HG02763 (cell line): ENCODE measurements around the gene ING5.
"Not testable (repeated sequence)": the region's sequence is repeated elsewhere in the genome, so short reads cannot be mapped to it uniquely, and the experiment has no call there.

ENCODE experiments used
- ATAC-seq: cut with Tn5 transposase; IDR thresholded peaks from one replicate; pipeline ENCODE4 v1.9.1; 2021; ENCODE audit warnings: mild to moderate bottlenecking, moderate library complexity; ENCODE audit not compliant: unreplicated experiment

The ING5 gene

DNA sequence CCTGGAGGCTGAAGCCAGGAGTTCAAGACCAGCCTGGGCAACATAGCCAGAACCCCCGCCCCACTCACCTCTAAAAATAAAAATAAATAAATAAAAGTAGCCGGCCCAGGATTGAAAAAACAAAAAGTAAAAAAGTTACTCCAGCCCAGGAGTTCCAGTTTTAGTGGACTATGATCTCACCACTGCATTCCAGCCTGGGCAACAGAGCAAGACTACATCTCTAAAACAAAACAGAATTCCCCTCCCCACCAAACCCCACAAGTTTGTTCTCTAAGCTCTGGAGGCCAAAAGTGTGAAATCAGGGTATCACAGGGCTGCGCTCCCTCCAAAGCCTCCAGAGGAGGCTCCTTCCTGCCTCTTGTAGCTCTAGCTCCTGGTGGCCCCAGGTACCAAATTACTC, 34.3 kb downstream of the ING5 start:
- ATAC-seq, result no peak

DNA sequence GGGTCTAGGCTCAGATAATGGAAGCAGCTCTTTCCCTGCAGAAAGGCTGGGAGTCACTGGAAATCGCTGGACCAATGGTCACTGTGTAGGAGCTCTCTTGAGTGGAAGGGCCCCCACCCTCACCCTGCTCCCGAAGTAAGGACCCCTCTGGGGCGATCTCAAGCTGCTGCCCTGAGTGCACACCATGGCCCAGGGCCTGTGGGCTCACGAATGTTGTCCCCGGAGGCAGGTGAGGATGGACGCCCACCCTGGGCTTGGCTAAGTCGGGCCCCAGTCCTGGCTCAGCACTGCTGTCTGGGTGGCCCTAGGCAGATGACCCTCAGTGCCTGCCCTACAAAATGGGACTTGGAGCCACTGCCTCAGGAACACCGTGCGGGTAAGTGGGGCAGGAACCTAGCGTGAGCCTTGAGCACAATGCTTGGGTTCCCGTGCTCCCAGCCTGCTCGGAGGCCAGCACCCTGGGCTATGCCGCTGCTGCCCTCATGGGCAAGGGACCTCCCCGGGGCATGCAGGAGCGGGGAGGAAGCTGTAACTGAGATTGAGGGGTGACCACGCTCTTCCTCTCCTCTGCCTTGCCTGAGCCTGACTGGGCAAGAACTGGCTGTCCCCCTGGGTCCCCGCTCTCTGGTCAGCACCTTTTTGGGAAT, 36.3 kb downstream of the ING5 start:
- no peak for ATAC-seq

DNA sequence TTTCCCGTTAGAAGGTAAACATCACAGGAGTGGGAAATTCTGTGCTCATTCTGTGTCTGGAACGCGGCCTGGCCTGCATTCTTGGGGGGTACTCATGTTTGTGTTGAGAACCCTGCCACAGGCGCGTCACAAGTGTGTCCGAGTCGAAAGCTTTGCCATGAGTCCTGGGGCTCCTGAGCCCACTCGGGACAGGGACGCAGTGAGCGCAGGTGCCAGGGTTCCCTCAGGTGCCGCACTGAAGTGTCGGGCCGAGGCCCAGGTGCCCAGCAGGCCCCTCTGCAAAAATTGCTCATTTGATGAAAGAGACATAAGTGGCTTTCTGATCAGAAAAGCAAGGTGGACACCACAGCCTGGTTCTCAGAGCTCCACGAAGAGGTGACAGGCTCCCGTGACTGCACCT, 37.3 kb downstream of the ING5 start:
- ATAC-seq, result no peak

DNA sequence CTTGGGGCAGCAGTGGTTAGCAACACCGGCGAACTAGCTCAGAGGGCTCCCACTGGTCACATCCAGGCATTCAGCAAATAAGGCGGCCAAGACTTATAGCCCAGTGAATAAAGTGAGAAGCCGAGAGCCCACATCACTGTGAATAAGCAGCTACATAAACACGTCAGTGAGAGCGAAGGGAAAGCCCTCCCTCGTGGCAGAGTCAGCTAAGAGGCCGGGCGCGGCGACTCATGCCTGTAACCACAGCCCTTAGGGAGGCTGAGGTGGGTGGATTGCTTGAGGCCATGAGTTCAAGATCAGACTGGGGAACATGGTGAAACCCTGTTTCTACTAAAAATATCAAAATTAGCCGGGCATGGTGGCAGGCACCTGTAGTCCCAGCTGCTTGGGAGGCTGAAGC, 37.8 kb downstream of the ING5 start:
- no peak for ATAC-seq

DNA sequence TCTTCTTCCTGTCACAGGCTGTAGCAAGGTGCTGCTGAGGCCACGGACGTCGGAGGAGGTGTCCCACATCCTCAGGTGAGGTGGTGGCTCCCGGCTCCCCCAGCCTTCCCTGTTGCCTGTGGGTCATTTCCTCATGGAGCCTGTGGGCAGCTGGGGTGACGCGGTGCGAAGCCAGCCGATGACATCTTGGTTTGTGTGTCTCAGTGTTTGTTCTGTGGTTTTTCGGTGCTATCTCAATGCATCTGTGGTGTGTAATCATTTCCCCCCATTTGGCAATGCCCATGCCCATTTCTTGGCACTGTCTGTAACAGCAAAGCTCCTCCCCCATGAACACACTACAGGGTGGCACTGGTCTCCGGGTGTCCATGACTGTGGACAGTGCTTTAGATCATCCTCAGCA, 39.2 kb downstream of the ING5 start:
- no peak for ATAC-seq

DNA sequence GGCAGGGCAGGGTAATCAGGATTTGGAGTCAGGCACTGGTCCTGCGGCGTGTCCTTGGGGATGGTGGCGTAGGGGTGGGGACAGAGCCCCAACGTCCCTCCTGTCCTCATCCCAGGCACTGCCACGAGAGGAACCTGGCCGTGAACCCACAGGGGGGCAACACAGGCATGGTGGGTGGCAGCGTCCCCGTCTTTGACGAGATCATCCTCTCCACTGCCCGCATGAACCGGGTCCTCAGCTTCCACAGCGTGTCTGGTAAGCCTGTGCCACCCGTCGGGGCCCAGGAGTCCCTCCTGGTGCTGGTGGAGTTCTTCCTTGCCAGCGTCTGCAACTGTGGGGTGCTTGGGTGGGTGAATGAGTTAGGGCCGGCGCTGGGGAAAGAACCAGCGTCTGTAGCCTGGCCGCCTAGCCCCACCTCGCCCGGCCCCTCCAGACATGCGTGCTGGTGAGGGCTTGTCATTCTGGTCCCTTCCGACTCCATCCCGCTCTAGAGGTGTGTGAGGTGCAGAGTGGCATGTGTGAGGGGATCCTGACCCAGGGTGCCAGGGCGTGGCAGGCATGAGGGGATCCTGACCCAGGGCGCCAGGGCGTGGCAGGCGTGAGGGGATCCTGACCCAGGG, 40.6 kb downstream of the ING5 start:
- ATAC-seq, result no peak

DNA sequence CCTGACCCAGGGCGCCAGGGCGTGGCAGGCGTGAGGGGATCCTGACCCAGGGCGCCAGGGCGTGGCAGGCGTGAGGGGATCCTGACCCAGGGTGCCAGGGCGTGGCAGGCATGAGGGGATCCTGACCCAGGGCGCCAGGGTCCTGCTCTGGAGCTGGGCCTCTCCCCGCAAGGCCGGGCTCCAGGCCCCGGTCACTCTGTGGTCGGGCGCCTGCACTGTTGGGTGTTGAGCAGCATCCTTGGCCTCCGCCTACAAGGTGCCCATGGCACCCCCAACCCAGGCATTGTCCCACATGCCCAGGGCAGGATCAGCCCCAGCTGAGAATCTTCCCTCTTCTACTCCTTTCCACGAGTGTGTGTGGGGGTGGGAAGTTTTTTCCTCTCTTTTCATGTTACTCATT, 41.2 kb downstream of the ING5 start:
- ATAC-seq, result not testable (repeated sequence)

DNA sequence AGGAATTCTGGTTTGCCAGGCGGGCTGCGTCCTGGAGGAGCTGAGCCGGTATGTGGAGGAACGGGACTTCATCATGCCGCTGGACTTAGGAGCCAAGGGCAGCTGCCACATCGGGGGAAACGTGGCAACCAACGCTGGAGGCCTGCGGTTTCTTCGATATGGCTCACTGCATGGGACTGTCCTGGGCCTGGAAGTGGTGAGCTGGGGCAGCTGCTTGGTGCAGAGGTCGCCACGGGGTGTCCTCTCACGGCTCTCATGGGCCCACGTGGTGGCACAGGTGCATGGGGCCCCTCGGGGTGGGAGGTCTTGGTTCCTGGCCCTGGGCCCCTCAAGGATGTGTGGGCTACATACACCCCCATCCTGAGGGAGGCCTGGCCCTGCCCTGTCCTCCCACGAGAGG, 41.8 kb downstream of the ING5 start:
- no peak for ATAC-seq

DNA sequence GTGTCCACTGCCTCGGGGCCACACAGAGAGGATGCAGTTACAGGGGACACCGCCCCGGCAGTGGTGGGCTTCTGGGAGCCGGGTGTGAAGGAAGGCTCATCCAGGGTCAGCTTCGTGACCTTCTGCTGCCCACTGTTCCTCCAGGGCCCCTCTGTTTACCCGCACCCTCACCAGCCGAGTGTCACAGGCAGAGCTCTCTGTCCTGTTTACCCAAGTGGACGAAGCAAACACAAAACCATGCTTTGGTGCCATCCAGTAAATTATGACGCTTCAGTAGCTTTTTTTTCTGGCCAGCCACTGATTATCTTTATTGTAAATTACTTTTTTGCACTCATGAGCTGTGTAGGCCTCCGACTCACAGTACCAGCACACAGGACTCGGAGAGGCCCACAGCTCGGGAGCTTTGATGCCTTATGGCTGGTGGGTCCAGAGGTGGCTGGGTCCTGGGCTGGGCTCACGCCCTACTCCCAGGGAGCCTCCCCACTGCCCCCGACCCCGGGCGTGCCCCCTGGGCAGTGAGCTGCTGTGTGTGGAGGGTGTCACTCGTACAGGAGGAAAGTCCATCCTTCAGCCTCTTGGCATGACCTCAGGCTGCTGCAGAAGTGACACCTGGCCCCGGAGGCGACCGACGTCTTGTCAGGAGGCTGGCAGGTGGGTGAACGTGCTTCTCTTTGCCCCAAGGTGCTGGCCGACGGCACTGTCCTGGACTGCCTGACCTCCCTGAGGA, 42.4 kb downstream of the ING5 start:
- no peak for ATAC-seq

DNA sequence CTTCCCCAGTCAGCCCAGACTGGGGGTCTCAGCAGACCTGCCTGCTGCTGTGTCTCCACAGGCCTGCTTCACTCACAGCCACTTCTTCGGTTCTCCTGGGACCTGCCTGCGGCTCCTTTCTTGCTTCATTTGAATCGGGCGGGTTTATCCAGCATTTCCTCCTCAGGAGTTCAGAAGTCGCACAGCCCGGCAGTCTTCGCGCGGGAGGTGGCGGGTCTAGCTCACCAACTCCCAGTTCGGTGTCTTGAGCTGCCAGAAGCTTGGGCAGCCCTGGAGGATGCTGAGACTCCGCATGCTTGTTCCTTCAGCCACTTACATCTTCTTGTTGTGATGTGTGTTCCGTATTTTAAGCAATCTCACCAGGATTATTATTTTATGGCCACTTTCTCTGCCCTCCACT, 43.4 kb downstream of the ING5 start:
- ATAC-seq, result no peak

DNA sequence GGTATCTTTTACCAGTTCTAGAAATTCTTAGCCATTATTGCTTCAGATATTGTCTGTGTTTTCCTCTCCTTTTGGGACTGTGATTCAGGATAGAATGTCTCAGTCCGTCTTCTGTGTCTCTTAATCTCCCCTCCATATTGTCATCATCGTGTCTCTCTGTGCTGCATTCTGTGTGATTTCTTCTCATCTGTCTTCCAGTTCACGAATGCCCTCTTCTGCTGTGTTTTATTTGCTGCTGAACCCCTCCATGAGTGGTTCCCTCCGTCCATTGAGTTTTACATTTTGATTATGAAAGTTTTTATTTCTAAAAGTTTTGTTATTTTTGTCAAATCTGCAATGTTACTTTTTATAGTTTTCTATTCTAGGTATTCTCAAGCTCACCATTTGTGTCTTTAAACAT, 44.2 kb downstream of the ING5 start:
- ATAC-seq, result no peak

DNA sequence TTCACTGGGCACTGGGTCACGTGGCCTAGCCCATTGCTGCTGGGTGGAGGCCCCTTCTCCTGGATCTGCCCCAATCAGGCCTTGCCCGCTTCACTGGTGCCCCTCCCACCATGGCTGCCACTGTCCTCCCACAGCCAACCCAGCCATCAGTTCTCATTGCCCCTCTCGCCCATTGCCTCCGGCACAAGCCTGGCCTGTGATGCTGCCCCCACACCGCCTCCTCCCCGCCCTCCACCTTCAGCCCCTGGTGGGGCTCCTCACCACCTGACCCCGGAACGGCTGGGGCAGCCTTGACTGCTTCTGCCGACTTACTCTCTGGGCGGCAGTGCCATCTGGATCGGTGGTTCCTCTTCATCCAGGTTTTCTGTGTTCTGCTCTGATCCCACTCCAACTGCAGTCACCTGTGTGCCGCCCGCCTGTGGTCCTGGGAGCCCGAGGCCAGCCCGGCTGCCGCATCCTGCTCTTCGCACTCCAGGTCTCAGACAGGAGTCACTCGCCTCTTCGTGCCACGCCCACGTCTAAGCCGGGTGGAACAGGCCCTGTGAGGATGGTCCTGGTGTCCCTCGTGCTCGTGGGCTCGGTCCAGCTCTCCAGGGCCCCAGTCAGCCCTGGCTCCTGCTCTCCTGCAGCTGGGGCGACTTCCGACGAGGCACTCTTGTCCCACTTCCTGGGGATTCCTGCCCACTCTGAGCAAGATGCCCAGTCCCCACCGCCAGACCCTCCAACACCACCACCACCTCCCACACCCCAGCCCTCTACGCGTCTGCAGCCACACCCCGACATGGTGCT, 46.8 kb downstream of the ING5 start:
- ATAC-seq, result no peak

DNA sequence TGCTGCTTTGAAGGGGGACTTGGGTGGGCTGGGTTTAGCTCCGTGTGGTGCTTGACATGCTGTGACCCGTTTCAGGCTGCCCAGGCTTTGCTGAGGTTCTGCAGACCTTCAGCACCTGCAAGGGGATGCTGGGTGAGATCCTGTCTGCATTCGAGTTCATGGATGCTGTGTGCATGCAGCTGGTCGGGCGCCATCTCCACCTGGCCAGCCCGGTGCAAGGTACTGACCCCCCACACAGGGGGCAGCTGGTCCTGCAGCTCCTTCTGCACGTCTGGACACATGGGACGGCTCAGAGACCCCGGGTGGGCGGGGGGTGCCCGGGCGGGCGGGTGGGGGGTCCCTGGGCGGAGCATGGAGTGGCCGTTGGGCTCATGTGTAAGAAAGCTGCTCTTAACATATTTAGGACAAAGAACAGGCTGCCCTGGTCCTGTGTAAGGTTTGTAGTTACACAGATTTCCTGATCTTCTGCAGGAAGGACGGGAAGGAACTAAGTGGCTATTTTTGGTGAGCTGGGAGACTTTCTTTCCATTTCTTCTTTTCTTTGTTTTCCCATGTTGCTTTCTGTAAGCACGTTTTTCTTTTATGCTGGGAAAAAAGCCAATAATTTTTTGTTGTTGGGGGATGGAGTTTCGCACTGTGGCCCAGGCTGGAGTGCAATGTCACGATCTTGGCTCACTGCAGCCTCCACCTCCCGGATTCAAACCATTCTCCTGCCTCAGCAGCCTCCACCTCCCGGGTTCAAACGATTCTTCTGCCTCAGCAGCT, 48.4 kb downstream of the ING5 start:
- no peak for ATAC-seq

DNA sequence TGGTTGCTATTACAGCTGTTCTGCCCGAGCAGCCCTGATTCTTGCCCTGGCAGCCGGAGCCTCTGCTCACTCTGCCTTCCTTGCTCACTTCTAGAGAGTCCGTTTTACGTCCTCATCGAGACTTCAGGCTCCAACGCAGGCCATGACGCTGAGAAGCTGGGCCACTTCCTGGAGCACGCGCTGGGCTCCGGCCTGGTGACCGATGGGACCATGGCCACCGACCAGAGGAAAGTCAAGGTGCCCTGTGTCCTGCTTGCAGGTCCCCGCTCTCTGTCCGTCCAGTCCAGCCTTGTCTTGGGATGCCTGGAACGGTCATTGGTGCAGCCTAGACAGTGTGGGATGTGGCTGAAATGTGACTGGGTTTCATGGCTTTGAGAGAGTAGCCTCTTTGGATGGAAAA, 49.3 kb downstream of the ING5 start:
- no peak for ATAC-seq

DNA sequence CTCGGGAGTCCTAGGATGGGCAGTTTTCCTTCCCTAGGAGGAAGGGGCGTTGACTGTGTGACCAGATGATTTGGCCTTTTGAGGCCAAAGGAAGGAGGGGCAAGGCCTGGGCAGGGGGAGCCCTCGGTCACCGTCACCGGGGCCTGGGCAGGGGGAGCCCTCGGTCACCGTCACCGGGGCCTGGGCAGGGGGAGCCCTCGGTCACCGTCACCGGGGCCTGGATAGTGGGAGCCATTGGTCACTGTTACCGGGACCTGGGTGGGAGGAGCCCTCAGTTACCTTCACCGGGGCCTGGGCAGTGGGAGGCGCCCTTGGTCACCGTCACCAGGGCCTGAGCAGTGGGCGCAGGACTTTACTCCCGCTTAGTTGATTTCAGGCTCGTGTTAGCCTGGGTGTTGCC, 49.9 kb downstream of the ING5 start:
- ATAC-seq, result no peak

DNA sequence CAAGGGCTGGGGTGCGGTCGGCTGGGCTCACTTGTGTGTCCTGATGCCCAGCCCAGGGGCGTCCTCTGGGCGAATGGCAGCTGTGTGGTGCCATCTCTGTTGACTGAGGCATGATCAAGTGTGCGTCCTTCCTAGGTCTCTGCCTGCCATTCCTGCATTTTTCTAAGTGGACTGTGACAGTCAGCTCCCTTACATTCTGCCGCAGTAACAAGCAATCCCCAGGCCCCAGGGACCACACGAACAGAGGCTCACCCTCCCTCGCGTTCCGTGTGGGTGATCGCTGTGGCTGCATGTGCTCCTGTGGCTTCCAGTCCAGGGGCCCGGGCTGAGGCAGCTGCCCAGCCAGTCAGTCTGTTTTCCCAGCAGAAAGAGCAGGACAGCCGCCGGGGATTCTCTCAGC, 50.4 kb downstream of the ING5 start:
- no peak for ATAC-seq

DNA sequence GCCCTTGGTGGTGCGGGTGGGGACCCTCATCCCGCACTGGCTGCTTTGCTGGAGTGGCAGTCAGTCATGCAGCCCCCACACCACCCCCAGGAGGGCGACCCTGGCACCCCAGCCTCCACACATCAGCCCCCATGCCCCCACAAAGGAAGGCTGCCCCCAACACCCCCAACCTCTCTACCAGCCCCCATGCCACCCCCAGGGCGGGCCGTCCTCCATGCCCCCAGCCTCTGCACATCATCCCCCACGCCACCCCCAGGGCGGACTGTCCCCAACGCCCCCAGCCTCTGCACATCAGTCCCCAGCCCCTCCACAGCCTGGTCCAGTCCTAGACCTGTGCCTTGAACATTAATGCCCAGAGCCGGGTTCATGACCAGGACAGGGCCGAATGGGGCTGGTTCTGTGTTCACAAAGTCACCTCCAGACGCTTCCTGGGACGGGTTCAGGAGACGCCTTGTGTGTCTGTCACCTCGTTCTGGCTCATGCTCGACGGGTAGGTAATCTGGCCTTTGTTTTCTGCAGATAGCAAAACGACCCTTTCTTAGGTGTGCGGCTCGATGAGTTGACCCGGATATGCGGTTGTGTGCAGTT, 50.9 kb downstream of the ING5 start:
- no peak for ATAC-seq

DNA sequence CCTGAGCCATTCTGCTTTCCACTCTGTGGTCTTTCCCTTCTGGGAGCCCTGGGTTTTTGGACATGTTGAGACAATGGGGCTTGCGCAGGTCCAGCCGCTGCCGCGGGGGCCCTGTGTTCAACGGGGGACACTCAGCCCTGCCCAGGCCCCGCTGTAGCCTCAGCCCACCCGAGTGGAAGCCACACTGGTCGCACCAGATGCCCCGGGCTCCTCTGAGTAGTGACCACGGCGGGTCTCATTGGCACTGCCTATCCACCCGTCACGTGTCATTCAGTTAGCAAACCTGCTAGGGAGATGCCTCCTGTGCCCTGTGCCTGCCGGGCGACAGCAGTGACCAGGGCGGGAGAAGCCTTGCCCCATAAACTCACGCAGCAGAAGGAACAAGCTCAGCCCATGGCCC, 51.7 kb downstream of the ING5 start:
- ATAC-seq, result no peak

DNA sequence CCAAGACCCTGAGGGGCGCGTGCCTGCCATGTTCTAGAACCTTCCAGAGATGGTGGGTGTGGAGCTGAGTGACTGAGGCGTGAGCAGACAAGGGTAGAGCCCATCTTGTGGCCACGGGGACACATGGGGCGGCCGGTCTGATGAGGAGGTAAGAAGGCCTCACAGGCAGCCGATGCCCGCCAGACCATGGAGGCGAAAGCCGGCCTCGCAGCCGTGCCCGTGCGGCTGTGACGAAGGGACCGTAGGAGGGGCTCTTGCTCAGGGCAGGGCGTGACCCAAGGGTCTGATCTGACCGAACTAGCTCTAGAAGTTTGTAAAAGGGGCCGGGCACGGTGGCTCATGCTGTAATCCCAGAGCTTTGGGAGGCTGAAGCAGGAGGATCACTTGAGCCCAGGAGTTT, 52.2 kb downstream of the ING5 start:
- ATAC-seq, result no peak

DNA sequence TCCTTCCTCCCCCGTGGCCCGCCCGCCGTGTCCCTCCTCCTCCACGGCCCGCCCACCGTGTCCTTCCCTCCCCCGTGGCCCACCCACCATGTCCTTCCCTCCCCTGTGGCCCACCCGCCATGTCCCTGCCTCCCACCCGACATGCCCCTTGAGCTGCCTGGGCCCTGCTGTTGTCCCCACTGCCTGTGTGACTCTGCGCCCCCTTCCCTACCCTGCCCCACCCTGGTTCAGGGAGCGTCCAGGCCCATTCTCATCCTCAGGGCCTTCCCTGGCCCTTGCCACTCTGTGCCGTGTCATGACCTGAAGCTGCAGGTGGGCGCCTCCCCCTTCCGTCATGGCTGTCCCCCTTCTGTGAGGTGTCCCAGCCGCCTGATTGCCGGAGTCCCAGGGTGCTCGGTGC, 53.3 kb downstream of the ING5 start:
- ATAC-seq, result no peak

DNA sequence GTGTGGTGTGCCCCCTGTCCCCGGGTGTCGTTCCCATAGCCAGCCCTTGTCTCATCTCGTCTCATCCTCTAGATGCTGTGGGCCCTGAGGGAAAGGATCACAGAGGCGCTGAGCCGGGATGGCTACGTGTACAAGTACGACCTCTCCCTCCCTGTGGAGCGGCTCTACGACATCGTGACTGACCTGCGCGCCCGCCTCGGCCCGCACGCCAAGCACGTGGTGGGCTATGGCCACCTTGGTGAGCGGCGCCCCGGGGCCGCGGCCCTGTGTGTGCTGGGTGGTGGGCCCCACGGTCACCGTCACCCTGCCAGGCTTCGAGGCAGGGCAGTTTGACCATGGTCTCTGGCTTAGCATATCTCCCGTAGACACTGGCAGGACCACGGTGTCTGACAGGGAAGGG, 53.9 kb downstream of the ING5 start:
- ATAC-seq, result no peak
